Psoas muscle (tissue), 8 donors: ENCODE data around the gene MTHFR. TPM values are rescaled to one million over a fixed set of nuclear protein-coding genes. Genes with fewer than 3 reads are reported as not detected.

ENCODE experiments used
- ATAC-seq, 4 donors: fragments of 200-7000 bp; cut with Tn5 transposase; one replicate each; pipeline ENCODE4 v1.9.1; 2020; ENCODE audit warnings: moderate library complexity in 3 of 4, mild to moderate bottlenecking in 2 of 4
- DNase-seq, 2 donors: peaks; one replicate each; pipeline ENCODE4 v3.0.0-alpha.2; 2020
- H3K27ac ChIP-seq: fragments of 200-600 bp; one replicate; pipeline ENCODE4 v1.8.0; 2022
- H3K27me3 ChIP-seq, 3 donors: fragments of 200-600 bp in 1 of 3; one replicate each; pipeline versions ENCODE4 v1.6.1 to v1.8.0; 2013 to 2022; ENCODE audit warnings: low read length in 2 of 3, mild to moderate bottlenecking in 2 of 3, moderate library complexity in 1 of 3; ENCODE audit not compliant: insufficient read depth in 3 of 3
- H3K36me3 ChIP-seq, 2 donors: fragments of 200-600 bp in 1 of 2; one replicate each; pipeline versions ENCODE4 v1.6.1 to v1.8.0; 2013 to 2022; ENCODE audit warnings: low read depth in 1 of 2, mild to moderate bottlenecking in 1 of 2, moderate library complexity in 1 of 2; ENCODE audit not compliant: insufficient read depth in 1 of 2
- H3K4me1 ChIP-seq: fragments of 200-600 bp; one replicate; pipeline ENCODE4 v1.8.0; 2022
- H3K4me3 ChIP-seq: fragments of 200-600 bp; one replicate; pipeline ENCODE4 v1.8.0; 2022; ENCODE audit warnings: mild to moderate bottlenecking
- H3K9me3 ChIP-seq: fragments of 200-600 bp; one replicate; pipeline ENCODE4 v1.8.0; 2022
- WGBS, 3 donors: extraction: QIAGEN DNeasy Blood & Tissue Kit; methylation state at CpG; one replicate each; pipeline versions ENCODE4 v1.1.6 to v1.1.7; 2013; 5-methylcytosine and 5-hydroxymethylcytosine counted together
- intact Hi-C, 2 donors: fragments of 100-400 bp; cut with DNase I; formaldehyde crosslinking; loops; one replicate each; pipeline versions ENCODE4 v1.11.0 to v1.14.2; 2022
- polyA plus RNA-seq, 3 donors: library from polyadenylated mRNA; stranded (reverse); fragments of 200-250 nt; gene quantifications; one replicate each; pipeline ENCODE4 v1.2.3, GENCODE V29; 2013
- total RNA-seq, 4 donors: library from RNA; stranded (reverse); fragmentation: NEBNext Ultra II Directional in 2 of 4; extraction: Animal tissue kit (Norgen Biotek cat#: 25700) in 2 of 4; gene quantifications; one replicate each; pipeline versions ENCODE4 v1.2.1 to v1.2.4, GENCODE V29; 2021 to 2023
- TF ChIP-seq, protein P1 (sequence below): fragments of 200-600 bp; IDR thresholded peaks from one replicate; pipeline ENCODE4 v1.8.0; 2022; ENCODE audit warnings: antibody characterized with exemption
- donor health status: healthy with polysubstance abuse.
- donor health status: DM: no; HTN: no; CAD: no; lungs with moderate emphysema.
- donor health status: Bipolar disorder and iron deficiency.
- donor health status: healthy.
- donor health status: DM: yes; HTN: yes; CAD: no.
- donor health status: DM: no; HTN: no; CAD: no.
- donor health status: DM: no; HTN: no; CAD: no.
- donor health status: DM: yes; HTN: yes; CAD: no.

MTHFR gene
- total and polyA plus RNA-seq, 7 donors: 5.8 to 26.2 (median 15.3) TPM

DNA sequence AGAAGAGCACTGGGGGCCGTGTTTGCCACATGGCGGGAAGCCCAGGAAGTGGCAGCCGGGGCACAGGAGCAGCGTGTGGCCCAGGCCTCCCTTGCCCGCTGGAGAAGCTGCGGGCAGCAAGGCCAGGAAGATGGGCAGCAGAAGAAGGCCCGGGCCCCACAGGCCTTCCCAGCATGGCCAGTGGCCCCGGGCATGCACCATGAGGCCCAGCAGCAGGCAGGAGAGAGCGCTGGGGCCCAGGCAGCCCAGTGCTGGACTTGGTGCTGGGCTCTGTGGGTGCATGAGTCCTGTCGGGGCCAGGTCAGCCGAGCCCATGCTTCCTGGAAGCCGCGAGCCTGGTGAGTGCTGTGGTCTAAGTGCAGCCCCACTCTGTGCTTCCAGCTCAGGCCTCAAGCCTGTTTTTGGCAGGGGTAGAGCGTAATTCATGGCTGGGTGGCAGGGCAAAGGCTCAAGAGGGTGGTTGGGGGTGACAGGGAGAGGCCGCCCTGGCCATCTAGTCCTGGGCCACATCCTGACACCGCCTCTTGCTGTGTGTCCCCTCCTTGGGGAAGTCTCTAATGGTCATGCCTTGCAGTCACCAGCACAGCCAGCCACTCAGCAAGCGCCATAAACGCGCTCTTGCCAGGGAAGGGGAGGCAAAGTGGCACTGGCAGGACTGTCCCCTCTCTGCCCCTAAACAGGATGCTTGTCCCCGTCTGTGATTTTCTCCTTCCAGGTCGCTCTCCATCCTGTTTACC, 21.3 kb downstream of the MTHFR start:
- no peak for ATAC-seq
- no peak for DNase-seq
- peak overlapping the region; percentile 55 for H3K4me3 ChIP-seq
- no peaks in the 10 kb centered on the region for H3K9me3 ChIP-seq
- intact Hi-C loops: no loop called here
- peak overlapping the region; percentile 41 for H3K27ac ChIP-seq
- H3K4me1 ChIP-seq: peaks cover 43% of the 10 kb centered on the region
- 65 to 69% (median 69%) methylated on average over 21 of the region's 21 CpGs for WGBS, 3 donors
- no peaks in the 10 kb centered on the region for H3K27me3 ChIP-seq
- H3K36me3 ChIP-seq: no peaks in the 10 kb centered on the region
- TF ChIP-seq, protein P1, sequence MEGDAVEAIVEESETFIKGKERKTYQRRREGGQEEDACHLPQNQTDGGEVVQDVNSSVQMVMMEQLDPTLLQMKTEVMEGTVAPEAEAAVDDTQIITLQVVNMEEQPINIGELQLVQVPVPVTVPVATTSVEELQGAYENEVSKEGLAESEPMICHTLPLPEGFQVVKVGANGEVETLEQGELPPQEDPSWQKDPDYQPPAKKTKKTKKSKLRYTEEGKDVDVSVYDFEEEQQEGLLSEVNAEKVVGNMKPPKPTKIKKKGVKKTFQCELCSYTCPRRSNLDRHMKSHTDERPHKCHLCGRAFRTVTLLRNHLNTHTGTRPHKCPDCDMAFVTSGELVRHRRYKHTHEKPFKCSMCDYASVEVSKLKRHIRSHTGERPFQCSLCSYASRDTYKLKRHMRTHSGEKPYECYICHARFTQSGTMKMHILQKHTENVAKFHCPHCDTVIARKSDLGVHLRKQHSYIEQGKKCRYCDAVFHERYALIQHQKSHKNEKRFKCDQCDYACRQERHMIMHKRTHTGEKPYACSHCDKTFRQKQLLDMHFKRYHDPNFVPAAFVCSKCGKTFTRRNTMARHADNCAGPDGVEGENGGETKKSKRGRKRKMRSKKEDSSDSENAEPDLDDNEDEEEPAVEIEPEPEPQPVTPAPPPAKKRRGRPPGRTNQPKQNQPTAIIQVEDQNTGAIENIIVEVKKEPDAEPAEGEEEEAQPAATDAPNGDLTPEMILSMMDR: no peak

DNA sequence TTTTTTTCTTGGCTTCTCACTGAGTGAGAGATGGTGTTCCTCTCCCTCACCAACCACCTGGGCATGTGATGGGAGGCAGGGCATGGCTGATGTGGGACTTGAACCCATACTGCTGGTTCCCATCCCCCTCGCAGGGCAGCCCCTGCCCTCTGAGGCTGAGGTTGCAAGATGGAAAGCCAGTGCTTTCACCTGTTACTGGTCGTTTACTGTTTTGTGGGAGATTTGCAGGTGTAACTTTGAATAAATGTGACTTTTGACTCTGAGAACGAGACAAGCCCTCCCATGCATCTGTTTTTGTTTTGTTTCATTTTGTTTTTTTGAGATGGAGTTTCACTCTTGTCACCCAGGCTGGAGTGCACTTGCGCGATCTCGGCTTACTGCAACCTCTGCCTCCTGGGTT, 22.2 kb downstream of the MTHFR start:
- intact Hi-C loops: no loop called here
- no peak overlapping the region for H3K27ac ChIP-seq
- no peaks in the 10 kb centered on the region for H3K27me3 ChIP-seq
- H3K36me3 ChIP-seq: no peaks in the 10 kb centered on the region
- H3K4me1 ChIP-seq: peaks cover 34% of the 10 kb centered on the region
- DNase-seq (no peak), ATAC-seq (no peak)
- 89 to 96% (median 94%) methylated on average over 6 of the region's 6 CpGs for WGBS, 3 donors
- TF ChIP-seq, protein P1: no peak
- no peak overlapping the region for H3K4me3 ChIP-seq
- H3K9me3 ChIP-seq: no peaks in the 10 kb centered on the region

DNA sequence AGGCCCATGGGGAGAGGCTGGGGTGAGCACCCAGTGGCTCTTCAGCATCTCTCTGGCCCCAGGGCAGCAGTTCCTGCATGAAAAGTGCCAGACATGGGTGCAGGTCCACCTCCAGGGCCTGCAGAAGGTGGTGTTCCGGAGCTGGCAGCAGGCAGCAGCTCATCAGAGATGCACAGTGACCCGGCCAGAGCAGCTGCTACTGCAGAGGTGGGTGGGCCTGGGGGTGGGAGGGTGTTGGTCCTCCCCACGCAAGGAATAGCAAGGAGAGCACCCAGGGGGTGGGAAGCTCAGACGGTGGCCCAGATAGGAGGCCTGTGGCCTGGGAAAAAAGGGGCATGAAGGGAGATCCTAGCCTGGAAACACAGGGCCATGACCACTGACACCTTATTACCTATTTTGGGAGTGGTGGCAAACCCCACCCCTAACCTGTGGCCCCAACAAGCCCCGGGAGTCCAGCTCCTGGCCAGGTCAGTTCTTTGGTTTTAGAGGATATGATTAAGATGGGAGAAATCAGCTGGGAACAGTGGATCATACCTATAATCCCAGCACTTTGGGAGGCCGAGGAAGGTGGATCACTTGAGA, 23.5 kb downstream of the MTHFR start:
- no peak for DNase-seq
- no peak for ATAC-seq
- no peak overlapping the region for H3K27ac ChIP-seq
- TF ChIP-seq, protein P1: no peak
- H3K27me3 ChIP-seq: no peaks in the 10 kb centered on the region
- H3K36me3 ChIP-seq: no peaks in the 10 kb centered on the region
- intact Hi-C loops: no loop called here
- H3K4me3 ChIP-seq: no peak overlapping the region
- H3K9me3 ChIP-seq: no peaks in the 10 kb centered on the region
- WGBS, 3 donors: 82 to 89% (median 86%) methylated on average over 6 of the region's 6 CpGs
- H3K4me1 ChIP-seq: peaks cover 21% of the 10 kb centered on the region

DNA sequence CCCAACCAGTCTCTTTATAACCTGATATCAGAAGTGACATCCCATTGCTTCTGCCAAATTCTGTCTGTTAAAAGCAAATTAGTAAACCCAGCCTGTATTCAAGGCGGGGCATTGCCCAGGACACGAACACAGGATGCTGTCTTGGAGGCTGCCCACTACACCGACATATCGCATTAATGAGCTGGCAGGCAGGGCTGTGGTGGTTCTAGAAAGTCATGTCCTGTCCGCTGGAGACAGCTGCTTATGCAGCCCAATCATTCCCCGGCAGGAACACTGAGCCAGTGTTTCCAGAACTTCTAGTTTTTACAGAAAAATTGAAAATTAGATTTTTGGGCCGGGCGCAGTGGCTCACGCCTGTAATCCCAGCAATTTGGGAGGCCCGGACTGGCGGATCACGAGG, 24.5 kb downstream of the MTHFR start:
- intact Hi-C loops: no loop called here
- H3K27ac ChIP-seq: no peak overlapping the region
- no peaks in the 10 kb centered on the region for H3K36me3 ChIP-seq
- ATAC-seq (peak; percentile 36 to 66 (median 58)), DNase-seq (no peak)
- no peaks in the 10 kb centered on the region for H3K9me3 ChIP-seq
- 36 to 58% (median 43%) methylated on average over 12 of the region's 12 CpGs for WGBS, 3 donors
- no peak overlapping the region for H3K4me3 ChIP-seq
- no peaks in the 10 kb centered on the region for H3K27me3 ChIP-seq
- H3K4me1 ChIP-seq: peaks cover 13% of the 10 kb centered on the region
- TF ChIP-seq, protein P1: no peak
